Gastroesophageal sphincter (tissue), 3 donors: ENCODE results near the gene CACNA1F.

Source experiments
- EP300 ChIP-seq: sonication (generic); formaldehyde crosslinking; IDR thresholded peaks from one replicate; pipeline ENCODE4 v1.6.1; 2017; ENCODE audit warnings: antibody characterized with exemption, mild to moderate bottlenecking
- POLR2A ChIP-seq, 2 donors: fragments of 450-650 bp; IDR thresholded peaks; one replicate each; pipeline ENCODE4 v1.6.1; 2017; ENCODE audit warnings: antibody characterized with exemption in 2 of 2, mild to moderate bottlenecking in 2 of 2, moderate library complexity in 1 of 2
- POLR2AphosphoS5 ChIP-seq: sonication (generic); formaldehyde crosslinking; IDR thresholded peaks from one replicate; pipeline ENCODE4 v1.6.1; 2017; ENCODE audit warnings: antibody characterized with exemption
- TF ChIP-seq, protein P1 (sequence below), 4 experiments: fragments of 200-600 bp in 2 of 4; fragments of 450-650 bp in 2 of 4; sonication (generic) in 1 of 4; IDR thresholded peaks; one replicate each; pipeline ENCODE4 v1.5.1; 2017 to 2019; ENCODE audit warnings: antibody characterized with exemption in 4 of 4, mild to moderate bottlenecking in 2 of 4, moderate library complexity in 2 of 4

DNA sequence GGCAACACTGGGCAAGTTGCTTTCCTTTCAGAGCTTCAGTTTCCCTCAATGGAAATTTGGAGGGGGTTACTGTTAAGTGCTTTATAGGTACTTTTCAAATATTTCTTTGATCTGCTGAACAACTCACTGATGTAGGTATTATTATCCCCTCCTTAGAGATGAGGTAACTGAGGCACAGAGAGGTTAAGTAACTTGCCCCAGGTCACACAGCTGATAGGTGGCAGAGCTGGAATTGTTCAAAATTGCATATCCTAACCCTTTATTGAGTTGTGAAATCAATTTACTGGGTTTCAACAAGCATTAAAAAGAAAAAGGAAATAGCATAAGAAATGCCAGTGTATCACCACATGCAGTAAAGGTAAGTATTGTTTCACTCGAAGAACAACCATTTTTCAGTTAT lies 43.1 kb upstream of the CACNA1F start:
- TF ChIP-seq, protein P1, sequence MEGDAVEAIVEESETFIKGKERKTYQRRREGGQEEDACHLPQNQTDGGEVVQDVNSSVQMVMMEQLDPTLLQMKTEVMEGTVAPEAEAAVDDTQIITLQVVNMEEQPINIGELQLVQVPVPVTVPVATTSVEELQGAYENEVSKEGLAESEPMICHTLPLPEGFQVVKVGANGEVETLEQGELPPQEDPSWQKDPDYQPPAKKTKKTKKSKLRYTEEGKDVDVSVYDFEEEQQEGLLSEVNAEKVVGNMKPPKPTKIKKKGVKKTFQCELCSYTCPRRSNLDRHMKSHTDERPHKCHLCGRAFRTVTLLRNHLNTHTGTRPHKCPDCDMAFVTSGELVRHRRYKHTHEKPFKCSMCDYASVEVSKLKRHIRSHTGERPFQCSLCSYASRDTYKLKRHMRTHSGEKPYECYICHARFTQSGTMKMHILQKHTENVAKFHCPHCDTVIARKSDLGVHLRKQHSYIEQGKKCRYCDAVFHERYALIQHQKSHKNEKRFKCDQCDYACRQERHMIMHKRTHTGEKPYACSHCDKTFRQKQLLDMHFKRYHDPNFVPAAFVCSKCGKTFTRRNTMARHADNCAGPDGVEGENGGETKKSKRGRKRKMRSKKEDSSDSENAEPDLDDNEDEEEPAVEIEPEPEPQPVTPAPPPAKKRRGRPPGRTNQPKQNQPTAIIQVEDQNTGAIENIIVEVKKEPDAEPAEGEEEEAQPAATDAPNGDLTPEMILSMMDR (IDR thresholded peaks at IDR 0.05), result no peak
- TF ChIP-seq POLR2AphosphoS5, result no peak
- TF ChIP-seq EP300, result no peak
- no peak for TF ChIP-seq POLR2A (IDR thresholded peaks at IDR 0.05)
